ENCODE data around the gene SYT11. TPM values are rescaled to one million over a fixed set of nuclear protein-coding genes. Genes with fewer than 3 reads are reported as not detected.

The SYT11 gene
- total RNA-seq, 1 experiment from 2014 or later, result 1.0 TPM

GRCh38 chr1:155835548-155835947 is 23.8 kb upstream of the SYT11 start:
- no peak overlapping the region for H3K27ac Mint-ChIP-seq (ENCODE audit: unreplicated experiment)
- no peaks in the 10 kb centered on the region for H3K9me3 Mint-ChIP-seq (ENCODE audit: low read depth, unreplicated experiment)
- CTCF ChIA-PET, result interaction anchor here (0.7 kb wide), 1 partner anchor 21 kb away, joined by 3 read pairs; no protein-coding TSS in a partner anchor
- no peak for TF ChIP-seq CTCF (IDR thresholded peaks at IDR 0.05; ENCODE audit: unreplicated experiment)
- H3K4me1 Mint-ChIP-seq (ENCODE audit: low read depth, unreplicated experiment), result no peaks in the 10 kb centered on the region
- no TSS peak for BruUV-seq (replicated peaks)
- DNase-seq, result no peak
- H3K27me3 Mint-ChIP-seq (ENCODE audit: unreplicated experiment), result no peaks in the 10 kb centered on the region
- peaks cover 6% of the 10 kb centered on the region for H3K36me3 Mint-ChIP-seq (ENCODE audit: insufficient read depth, unreplicated experiment)
- H3K4me3 Mint-ChIP-seq (ENCODE audit: low read depth, unreplicated experiment), result no peak overlapping the region
- intact Hi-C loops (cut with micrococcal nuclease; ENCODE audit: unreplicated experiment), result no loop called here

- CTCF ChIA-PET, result interaction anchor here (1.1 kb wide), 2 partner anchors 10 to 17 kb away, joined by 3 read pairs; partner anchors contain the start of gene GON4L
- no peak for DNase-seq
- Mint-ChIP-seq H3K9me3 (ENCODE audit: low read depth, unreplicated experiment) (no peaks in the 10 kb centered on the region), H3K36me3 (ENCODE audit: insufficient read depth, unreplicated experiment) (peaks cover 14% of the 10 kb centered on the region), H3K4me3 (ENCODE audit: low read depth, unreplicated experiment) (no peak overlapping the region), H3K27ac (ENCODE audit: unreplicated experiment) (no peak overlapping the region), H3K4me1 (ENCODE audit: low read depth, unreplicated experiment) (peaks cover 8% of the 10 kb centered on the region), H3K27me3 (ENCODE audit: unreplicated experiment) (no peaks in the 10 kb centered on the region)
- no peak for TF ChIP-seq CTCF (IDR thresholded peaks at IDR 0.05; ENCODE audit: unreplicated experiment)
- intact Hi-C loops (cut with micrococcal nuclease; ENCODE audit: unreplicated experiment), result no loop called here
- BruUV-seq (replicated peaks), result no TSS peak
These were observed 19.0 kb upstream of the SYT11 start for GRCh38 chr1:155840386-155840785.

DNA sequence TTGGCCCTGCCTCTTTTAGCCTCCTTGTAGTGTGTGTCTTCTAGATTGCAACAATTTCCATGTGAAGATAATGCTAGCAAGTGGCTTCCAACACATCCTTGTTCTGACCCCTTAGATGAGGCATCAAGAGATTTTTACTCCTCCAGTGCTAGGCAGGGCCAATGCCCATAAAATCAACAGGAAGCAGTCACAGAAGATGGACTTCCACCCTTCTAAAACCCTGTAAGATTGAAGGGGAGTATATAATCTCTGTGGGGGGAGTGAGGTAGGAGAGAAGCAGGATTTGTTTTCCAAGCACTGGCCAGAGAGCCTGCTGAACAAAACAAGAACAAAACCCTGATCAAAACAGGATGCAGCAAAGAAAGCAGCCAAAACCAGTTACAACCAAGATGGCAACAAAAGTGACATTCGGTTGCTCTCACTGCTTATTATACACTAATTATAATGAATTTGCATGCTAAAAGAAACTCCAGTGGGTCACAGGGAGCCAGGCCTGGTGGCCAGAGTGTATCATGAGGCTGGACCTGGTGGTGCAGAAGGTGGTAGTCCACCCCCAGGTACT is 14.4 kb upstream of the SYT11 start:
- H3K27ac Mint-ChIP-seq (ENCODE audit: unreplicated experiment), result no peak overlapping the region
- H3K9me3 Mint-ChIP-seq (ENCODE audit: low read depth, unreplicated experiment), result no peaks in the 10 kb centered on the region
- intact Hi-C loops (cut with micrococcal nuclease; ENCODE audit: unreplicated experiment), result no loop called here
- H3K4me1 Mint-ChIP-seq (ENCODE audit: low read depth, unreplicated experiment), result peaks cover 8% of the 10 kb centered on the region
- CTCF ChIA-PET, result no interaction called here
- DNase-seq, result no peak
- no peak for TF ChIP-seq CTCF (IDR thresholded peaks at IDR 0.05; ENCODE audit: unreplicated experiment)
- no peak overlapping the region for H3K4me3 Mint-ChIP-seq (ENCODE audit: low read depth, unreplicated experiment)
- peaks cover 42% of the 10 kb centered on the region for H3K36me3 Mint-ChIP-seq (ENCODE audit: insufficient read depth, unreplicated experiment)
- no TSS peak for BruUV-seq (replicated peaks)
- no peaks in the 10 kb centered on the region for H3K27me3 Mint-ChIP-seq (ENCODE audit: unreplicated experiment)

GRCh38 chr1:155847823-155848529 is 11.4 kb upstream of the SYT11 start:
- no TSS peak for BruUV-seq (replicated peaks)
- Mint-ChIP-seq H3K9me3 (ENCODE audit: low read depth, unreplicated experiment) (no peaks in the 10 kb centered on the region), H3K4me3 (ENCODE audit: low read depth, unreplicated experiment) (no peak overlapping the region), H3K36me3 (ENCODE audit: insufficient read depth, unreplicated experiment) (peaks cover 70% of the 10 kb centered on the region), H3K4me1 (ENCODE audit: low read depth, unreplicated experiment) (peaks cover 15% of the 10 kb centered on the region), H3K27ac (ENCODE audit: unreplicated experiment) (no peak overlapping the region), H3K27me3 (ENCODE audit: unreplicated experiment) (no peaks in the 10 kb centered on the region)
- TF ChIP-seq CTCF (IDR thresholded peaks at IDR 0.05; ENCODE audit: unreplicated experiment), result no peak
- intact Hi-C loops (cut with micrococcal nuclease; ENCODE audit: unreplicated experiment), result no loop called here
- no peak for DNase-seq
- CTCF ChIA-PET, result no interaction called here

All from Calu3 (cell line).